BJ (cell line): ENCODE measurements around the gene CRKL. TPM values are rescaled to one million over a fixed set of nuclear protein-coding genes. Genes with fewer than 3 reads are reported as not detected.

Source experiments
- CTCF ChIA-PET: fragments of 350-600 bp; formaldehyde crosslinking; extraction: SDS; loops from one replicate; lab custom pipeline; 2021; ENCODE audit warnings: antibody characterized with exemption, inconsistent platforms; lab: Yijun Ruan, JAX
- POLR2A ChIA-PET: fragments of 300-600 bp; sonication (Branson Sonifier 250); formaldehyde crosslinking; extraction: SDS; loops from one replicate; lab custom pipeline; 2021; ENCODE audit warnings: antibody characterized with exemption; lab: Charles Lee
- DNase-seq: peaks from one replicate; pipeline ENCODE4 v3.0.0-alpha.2; 2011; ENCODE audit warnings: low read depth
- H3K27me3 ChIP-seq: 2 replicates; pipeline ENCODE4 v1.6.0; 2011; ENCODE audit warnings: low read length; ENCODE audit not compliant: control insufficient read depth, insufficient read depth
- H3K36me3 ChIP-seq: 2 replicates; pipeline ENCODE4 v1.5.1; 2011; ENCODE audit warnings: low read length; ENCODE audit not compliant: control insufficient read depth, insufficient read depth
- H3K4me3 ChIP-seq: 2 replicates; pipeline ENCODE4 v1.5.1; 2011; ENCODE audit warnings: low read depth, mild to moderate bottlenecking, control low read depth, low read length
- polyA plus RNA-seq: library from polyadenylated mRNA; depleted of rRNA; stranded (reverse); fragments of >200 nt; gene quantifications from 2 replicates; pipeline ENCODE4 v1.2.3, GENCODE V29; 2011
- TF ChIP-seq, protein P1 (sequence below): IDR thresholded peaks from 2 replicates; pipeline ENCODE4 v1.5.1; 2011; ENCODE audit warnings: low read depth, mild to moderate bottlenecking, control low read depth, inconsistent platforms, low read length, moderate library complexity; ENCODE audit not compliant: insufficient read depth

Gene CRKL
- polyA plus RNA-seq, 1 experiment, result 14.7 TPM

DNA sequence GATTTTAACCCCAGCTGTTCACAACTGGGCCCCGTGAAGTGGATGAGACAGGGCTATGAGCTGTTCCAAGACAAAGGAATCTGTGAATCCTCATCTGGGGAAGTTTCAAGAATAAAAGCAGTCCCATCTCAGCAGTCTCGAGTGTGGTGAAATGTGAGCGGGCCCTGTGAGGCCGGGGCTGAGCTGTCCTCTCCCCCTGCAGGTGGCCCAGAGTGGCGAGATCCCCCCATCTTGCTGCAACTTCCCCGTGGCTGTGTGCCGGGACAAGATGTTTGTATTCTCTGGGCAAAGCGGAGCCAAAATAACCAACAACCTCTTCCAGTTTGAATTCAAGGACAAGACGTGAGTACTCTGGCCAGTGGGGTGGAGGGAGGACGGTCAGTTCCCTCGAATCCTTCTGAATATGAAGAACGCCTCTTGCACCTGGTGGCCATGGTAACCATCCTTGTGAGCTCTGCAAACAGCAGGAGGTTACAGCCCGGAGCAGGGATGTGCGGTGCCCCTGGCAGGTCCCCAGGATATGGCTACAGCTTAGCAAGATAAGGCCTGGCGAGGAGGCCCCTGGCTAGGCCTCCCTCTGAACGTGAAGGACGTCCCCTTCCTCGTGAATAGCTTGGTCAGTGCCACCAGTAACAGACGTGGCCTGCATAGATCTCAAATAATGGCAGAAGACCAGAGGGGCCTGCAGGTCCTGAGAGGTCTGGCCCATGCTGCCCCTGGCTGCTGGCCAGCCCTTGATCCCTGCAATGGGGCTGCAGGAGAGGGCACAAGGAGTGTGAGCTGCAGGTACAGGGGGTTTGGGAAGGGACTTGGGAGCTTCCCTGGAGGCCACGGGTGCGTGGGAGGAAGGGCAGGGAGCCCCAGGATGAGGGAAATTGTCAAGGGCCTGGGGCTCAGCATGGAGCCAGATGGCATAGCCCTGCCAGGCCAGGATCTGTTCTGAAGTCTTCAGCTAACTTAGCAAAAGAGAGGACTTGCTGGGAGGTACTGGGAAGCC, 73.3 kb downstream of the CRKL start:
- CTCF ChIA-PET, result interaction anchor here (1.2 to 2.1 kb wide), 5 partner anchors 9 to 113 kb away, joined by 3 to 5 read pairs (median 4); partner anchors contain the start of gene LZTR1
- no peak for DNase-seq

GRCh38 chr22:20991252-20992055, 74.2 kb downstream of the CRKL start:
- no peak for DNase-seq
- TF ChIP-seq, protein P1, sequence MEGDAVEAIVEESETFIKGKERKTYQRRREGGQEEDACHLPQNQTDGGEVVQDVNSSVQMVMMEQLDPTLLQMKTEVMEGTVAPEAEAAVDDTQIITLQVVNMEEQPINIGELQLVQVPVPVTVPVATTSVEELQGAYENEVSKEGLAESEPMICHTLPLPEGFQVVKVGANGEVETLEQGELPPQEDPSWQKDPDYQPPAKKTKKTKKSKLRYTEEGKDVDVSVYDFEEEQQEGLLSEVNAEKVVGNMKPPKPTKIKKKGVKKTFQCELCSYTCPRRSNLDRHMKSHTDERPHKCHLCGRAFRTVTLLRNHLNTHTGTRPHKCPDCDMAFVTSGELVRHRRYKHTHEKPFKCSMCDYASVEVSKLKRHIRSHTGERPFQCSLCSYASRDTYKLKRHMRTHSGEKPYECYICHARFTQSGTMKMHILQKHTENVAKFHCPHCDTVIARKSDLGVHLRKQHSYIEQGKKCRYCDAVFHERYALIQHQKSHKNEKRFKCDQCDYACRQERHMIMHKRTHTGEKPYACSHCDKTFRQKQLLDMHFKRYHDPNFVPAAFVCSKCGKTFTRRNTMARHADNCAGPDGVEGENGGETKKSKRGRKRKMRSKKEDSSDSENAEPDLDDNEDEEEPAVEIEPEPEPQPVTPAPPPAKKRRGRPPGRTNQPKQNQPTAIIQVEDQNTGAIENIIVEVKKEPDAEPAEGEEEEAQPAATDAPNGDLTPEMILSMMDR, result no peak
- no peak overlapping the region for H3K4me3 ChIP-seq
- POLR2A ChIA-PET, result no interaction called here
- CTCF ChIA-PET, result interaction anchor here (1.5 to 2.1 kb wide), 2 partner anchors 10 to 111 kb away, joined by 5 read pairs; partner anchors contain the start of gene LZTR1
- peaks cover 35% of the 10 kb centered on the region for H3K36me3 ChIP-seq
- H3K27me3 ChIP-seq, result no peaks in the 10 kb centered on the region

More for the DNA sequence above, 73.3 kb downstream of the CRKL start:
- no peak overlapping the region for H3K4me3 ChIP-seq
- TF ChIP-seq, protein P1, result no peak
- H3K36me3 ChIP-seq, result peaks cover 35% of the 10 kb centered on the region
- POLR2A ChIA-PET, result no interaction called here
- H3K27me3 ChIP-seq, result no peaks in the 10 kb centered on the region

GRCh38 chr22:20992056-20992442, 74.8 kb downstream of the CRKL start:
- ChIA-PET POLR2A (no interaction called here), CTCF (interaction anchor here (1.5 kb wide), 1 partner anchor 111 kb away, joined by 5 read pairs; no protein-coding TSS in a partner anchor)
- H3K4me3 ChIP-seq, result no peak overlapping the region
- no peaks in the 10 kb centered on the region for H3K27me3 ChIP-seq
- H3K36me3 ChIP-seq, result peaks cover 39% of the 10 kb centered on the region
- TF ChIP-seq, protein P1, result no peak
- no peak for DNase-seq

- Histone ChIP-seq H3K36me3 (peaks cover 37% of the 10 kb centered on the region), H3K27me3 (no peaks in the 10 kb centered on the region), H3K4me3 (no peak overlapping the region)
- TF ChIP-seq, protein P1, result no peak
- CTCF ChIA-PET, result interaction anchor here (1.2 kb wide), 1 partner anchor 107 kb away, joined by 3 read pairs; no protein-coding TSS in a partner anchor
- DNase-seq, result no peak
- POLR2A ChIA-PET, result no interaction called here
Measured at GRCh38 chr22:20992456-20993303, 75.5 kb downstream of the CRKL start.
